NT2/D1 (cell line): ENCODE results near the gene KRTAP10-2.
"Not testable (repeated sequence)": the region's sequence is repeated elsewhere in the genome, so short reads cannot be mapped to it uniquely, and the experiment has no call there.

Experiments
- DNase-seq: peaks from one replicate; pipeline ENCODE4 v3.0.0-alpha.2; 2011; ENCODE audit warnings: low read depth, low spot score
- H3K27me3 ChIP-seq: 2 replicates; pipeline ENCODE4 v1.6.0; 2011; ENCODE audit warnings: mild to moderate bottlenecking; ENCODE audit not compliant: insufficient read length, insufficient read depth
- H3K36me3 ChIP-seq: 2 replicates; pipeline ENCODE4 v1.6.1; 2011; ENCODE audit warnings: mild to moderate bottlenecking, low read length, mixed read lengths; ENCODE audit not compliant: insufficient read depth, insufficient read length
- H3K4me1 ChIP-seq: 2 replicates; pipeline ENCODE4 v1.5.1; 2011; ENCODE audit not compliant: insufficient read depth, insufficient read length
- H3K4me3 ChIP-seq: 2 replicates; pipeline ENCODE4 v1.5.1; 2011; ENCODE audit warnings: low read depth; ENCODE audit not compliant: insufficient read length
- H3K9ac ChIP-seq: 2 replicates; pipeline ENCODE4 v1.6.0; 2011; ENCODE audit warnings: low read depth; ENCODE audit not compliant: insufficient read length
- H3K9me3 ChIP-seq: 2 replicates; pipeline ENCODE4 v1.5.1; 2011; ENCODE audit warnings: mild to moderate bottlenecking, low read length; ENCODE audit not compliant: insufficient read depth
- SUZ12 ChIP-seq: IDR thresholded peaks from 2 replicates; pipeline ENCODE4 v1.6.1; 2011; ENCODE audit not compliant: insufficient read length, insufficient read depth; ENCODE audit errors: extremely low read depth
- YY1 ChIP-seq: IDR thresholded peaks from 2 replicates; pipeline ENCODE4 v1.6.1; 2011; ENCODE audit not compliant: insufficient read length, insufficient read depth
- ZNF274 ChIP-seq: IDR thresholded peaks from 2 replicates; pipeline ENCODE4 v1.6.1; 2011; ENCODE audit warnings: mild to moderate bottlenecking, low read depth, low read length

KRTAP10-2 gene

DNA sequence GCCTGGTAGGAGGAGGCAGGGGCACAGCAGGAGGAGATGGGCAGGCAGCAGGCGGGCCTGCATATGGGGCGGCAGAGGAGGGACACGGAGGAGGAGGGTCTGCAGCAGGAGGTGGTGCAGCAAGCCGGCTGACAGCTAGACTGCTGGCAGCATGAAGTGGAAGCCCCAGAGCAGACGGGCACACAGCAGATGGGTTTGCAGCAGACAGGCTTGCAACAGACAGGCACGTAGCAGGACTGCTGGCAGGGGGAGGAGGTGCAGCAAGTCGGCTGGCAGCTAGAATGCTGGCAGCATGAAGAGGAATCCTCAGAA, 28.5 kb upstream of the KRTAP10-2 start:
- Histone ChIP-seq H3K4me3 (no peak overlapping the region), H3K9me3 (peaks cover 33% of the 10 kb centered on the region), H3K27me3 (no peaks in the 10 kb centered on the region), H3K4me1 (peaks cover 3% of the 10 kb centered on the region), H3K9ac (no peak overlapping the region), H3K36me3 (no peaks in the 10 kb centered on the region)
- no peak for DNase-seq
- TF ChIP-seq YY1 (no peak), SUZ12 (no peak), ZNF274 (no peak)

DNA sequence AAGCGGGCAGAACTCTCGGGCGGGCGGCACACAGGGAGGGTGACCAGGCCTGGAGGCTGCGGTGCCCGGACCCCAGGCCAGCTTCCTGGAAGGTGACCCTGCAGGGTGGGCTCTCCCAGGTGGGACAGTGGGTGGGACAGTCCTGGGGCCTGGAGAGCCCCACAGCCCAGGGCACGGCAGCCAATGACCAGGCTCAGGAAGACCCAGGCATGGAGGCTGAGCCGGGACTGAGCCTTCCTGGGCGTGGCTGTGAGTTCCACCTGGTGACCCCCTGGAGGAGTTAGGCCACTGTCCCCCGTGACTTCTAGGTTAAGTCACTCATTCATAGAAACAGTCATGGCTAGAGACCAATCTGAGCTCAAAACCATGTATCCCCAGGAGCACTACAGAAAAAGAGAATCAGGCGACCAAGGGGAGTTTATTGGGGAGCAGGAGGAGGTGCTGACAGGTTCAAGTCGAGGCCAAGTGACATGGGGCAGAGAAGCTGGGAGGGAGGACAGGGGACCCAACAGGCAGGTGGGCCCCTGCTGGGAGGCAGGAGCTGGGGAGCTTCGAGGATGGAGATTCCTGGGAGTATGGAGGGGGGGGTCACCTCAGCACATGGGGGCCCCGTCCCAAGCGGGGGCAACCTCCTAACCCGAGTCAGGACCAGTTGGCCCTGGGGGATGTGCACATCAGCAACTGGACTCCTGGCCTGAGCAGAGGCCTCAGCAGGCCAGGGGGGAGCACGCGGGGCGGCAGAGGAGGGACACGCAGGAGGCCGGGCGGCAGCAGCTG, 27.9 kb upstream of the KRTAP10-2 start:
- H3K27me3 ChIP-seq = no peaks in the 10 kb centered on the region
- H3K4me3 ChIP-seq = no peak overlapping the region
- peaks cover 5% of the 10 kb centered on the region for H3K4me1 ChIP-seq
- no peak for TF ChIP-seq ZNF274
- TF ChIP-seq SUZ12 = no peak
- TF ChIP-seq YY1 = no peak
- DNase-seq = no peak
- no peaks in the 10 kb centered on the region for H3K36me3 ChIP-seq
- H3K9ac ChIP-seq = no peak overlapping the region
- H3K9me3 ChIP-seq = peaks cover 33% of the 10 kb centered on the region

DNA sequence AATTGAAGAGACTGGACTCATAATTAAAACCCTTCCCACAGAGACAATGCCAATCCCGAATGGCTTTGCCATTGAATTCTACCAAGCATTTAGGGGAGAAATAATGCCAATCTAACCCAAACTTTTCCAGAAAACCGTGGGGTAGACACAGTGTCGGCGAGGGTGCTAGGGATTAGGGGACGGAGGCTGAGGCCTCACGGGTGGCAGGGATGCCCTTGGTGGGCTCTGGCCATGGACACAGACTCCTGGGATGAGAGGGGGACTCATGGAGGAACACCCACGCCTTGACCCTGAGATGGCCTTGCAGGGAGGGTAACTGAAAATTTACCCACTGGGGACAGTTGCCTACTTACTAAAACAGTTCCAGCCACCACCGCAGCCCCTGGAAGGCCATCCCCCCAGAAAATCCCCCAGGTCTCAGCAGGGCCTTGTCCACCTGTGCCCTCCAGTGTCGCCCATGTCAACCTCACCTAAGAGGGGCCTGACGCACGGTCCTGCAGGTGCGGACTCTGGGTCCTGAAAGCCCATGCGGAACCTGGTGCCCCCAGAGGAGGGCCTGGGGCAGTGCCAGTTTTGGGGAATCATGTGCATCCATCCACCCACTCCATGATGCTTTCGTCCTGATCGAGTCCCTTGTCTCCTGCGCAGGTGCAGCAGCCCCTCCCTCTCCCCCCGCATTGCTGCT, 27.2 kb upstream of the KRTAP10-2 start:
- Histone ChIP-seq H3K9me3 (peaks cover 33% of the 10 kb centered on the region), H3K4me3 (no peak overlapping the region), H3K27me3 (no peaks in the 10 kb centered on the region), H3K9ac (no peak overlapping the region), H3K36me3 (no peaks in the 10 kb centered on the region), H3K4me1 (peaks cover 5% of the 10 kb centered on the region)
- no peak for DNase-seq
- TF ChIP-seq YY1 = no peak
- TF ChIP-seq ZNF274 = no peak
- TF ChIP-seq SUZ12 = no peak

DNA sequence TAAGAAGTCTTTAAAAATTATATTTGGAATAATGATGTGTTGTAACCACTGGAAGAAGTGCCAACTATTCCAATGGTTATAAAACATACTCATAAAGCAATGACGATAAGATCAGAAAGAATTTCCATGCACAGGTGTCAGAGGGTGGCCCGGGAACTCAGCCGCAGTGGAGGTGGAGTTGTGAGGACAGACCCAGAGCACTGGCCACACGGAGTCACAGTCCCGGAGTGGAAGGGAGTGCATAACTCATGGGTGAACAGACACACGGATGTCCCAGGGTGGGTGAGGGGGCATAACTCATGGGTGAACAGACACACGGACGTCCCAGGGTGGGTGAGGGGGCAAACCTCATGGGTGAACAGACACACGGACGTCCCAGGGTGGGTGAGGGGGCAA, 24.7 kb upstream of the KRTAP10-2 start:
- TF ChIP-seq SUZ12 = no peak
- TF ChIP-seq YY1 = no peak
- no peak for TF ChIP-seq ZNF274
- H3K27me3 ChIP-seq = no peaks in the 10 kb centered on the region
- H3K9ac ChIP-seq = no peak overlapping the region
- no peak for DNase-seq
- H3K9me3 ChIP-seq = peaks cover 35% of the 10 kb centered on the region
- H3K36me3 ChIP-seq = no peaks in the 10 kb centered on the region
- H3K4me1 ChIP-seq = peaks cover 3% of the 10 kb centered on the region
- H3K4me3 ChIP-seq = no peak overlapping the region

DNA sequence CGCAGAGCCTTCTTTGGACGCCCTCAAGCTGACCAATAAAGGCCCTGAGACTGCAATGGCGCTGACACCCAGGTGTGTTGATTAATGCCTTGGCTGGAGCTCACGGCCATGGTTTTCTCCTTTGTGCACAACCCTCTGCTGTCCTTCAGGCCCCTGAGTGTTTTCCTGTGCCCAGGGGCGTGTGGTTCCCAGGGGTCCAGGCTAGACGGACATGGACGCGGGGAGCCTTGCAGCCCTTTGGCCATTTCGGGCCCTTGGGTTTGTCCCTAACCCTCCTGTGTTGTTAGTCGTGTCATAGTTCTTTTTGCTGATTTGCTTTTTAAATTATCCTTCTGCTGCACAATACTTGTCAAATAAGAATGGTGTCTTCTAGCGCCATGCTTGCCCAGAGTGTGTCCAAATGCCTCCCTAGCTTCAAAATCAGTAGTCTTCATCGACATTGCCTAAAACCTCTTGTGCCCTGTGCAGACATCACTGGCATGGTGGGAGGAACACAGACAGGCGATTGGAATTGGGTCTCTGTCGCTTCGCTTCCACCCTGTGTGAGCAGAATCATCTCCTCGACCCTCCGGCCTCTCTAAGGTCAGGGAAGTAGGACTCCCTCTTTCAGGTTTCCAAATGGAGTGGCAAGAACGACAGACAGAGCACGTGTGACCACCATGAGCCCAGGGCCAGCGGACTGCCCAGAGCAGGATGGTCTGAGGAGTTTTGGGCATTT, 24.2 kb upstream of the KRTAP10-2 start:
- TF ChIP-seq SUZ12 = no peak
- TF ChIP-seq ZNF274 = no peak
- Histone ChIP-seq H3K4me3 (no peak overlapping the region), H3K36me3 (no peaks in the 10 kb centered on the region), H3K4me1 (peaks cover 3% of the 10 kb centered on the region), H3K9me3 (peaks cover 38% of the 10 kb centered on the region), H3K9ac (no peak overlapping the region), H3K27me3 (no peaks in the 10 kb centered on the region)
- DNase-seq = no peak

DNA sequence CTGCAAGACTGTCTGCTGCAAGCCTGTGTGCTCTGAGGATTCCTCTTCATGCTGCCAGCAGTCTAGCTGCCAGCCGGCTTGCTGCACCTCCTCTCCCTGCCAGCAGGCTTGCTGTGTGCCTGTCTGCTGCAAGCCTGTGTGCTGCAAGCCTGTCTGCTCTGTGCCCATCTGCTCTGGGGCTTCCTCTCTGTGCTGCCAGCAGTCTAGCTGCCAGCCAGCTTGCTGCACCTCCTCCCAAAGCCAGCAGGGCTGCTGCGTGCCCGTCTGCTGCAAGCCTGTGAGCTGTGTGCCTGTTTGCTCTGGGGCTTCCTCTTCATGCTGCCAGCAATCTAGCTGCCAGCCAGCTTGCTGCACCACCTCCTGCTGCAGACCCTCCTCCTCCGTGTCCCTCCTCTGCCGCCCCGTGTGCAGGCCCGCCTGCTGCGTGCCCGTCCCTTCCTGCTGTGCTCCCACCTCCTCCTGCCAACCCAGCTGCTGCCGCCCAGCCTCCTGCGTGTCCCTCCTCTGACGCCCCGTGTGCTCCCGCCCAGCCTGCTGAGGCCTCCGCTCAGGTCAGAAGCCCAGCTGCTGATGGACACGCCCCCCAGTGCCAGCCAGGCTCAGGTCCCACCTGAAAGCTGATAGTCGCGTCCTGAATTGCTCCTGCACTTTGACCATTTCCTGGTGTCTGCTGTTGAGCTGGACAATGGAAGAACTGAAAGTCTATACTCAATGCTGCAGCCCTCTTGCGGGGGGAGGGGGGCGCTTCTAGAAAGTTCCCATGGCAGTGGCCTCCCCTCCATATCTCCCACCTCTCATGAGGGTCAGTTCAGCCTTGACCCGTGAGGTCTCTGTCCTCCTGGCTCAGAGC, 23.4 kb upstream of the KRTAP10-2 start:
- DNase-seq = no peak
- Histone ChIP-seq H3K4me3 (no peak overlapping the region), H3K27me3 (no peaks in the 10 kb centered on the region), H3K36me3 (no peaks in the 10 kb centered on the region), H3K9ac (no peak overlapping the region), H3K4me1 (peaks cover 3% of the 10 kb centered on the region), H3K9me3 (peaks cover 39% of the 10 kb centered on the region)
- no peak for TF ChIP-seq ZNF274
- no peak for TF ChIP-seq SUZ12
- no peak for TF ChIP-seq YY1

DNA sequence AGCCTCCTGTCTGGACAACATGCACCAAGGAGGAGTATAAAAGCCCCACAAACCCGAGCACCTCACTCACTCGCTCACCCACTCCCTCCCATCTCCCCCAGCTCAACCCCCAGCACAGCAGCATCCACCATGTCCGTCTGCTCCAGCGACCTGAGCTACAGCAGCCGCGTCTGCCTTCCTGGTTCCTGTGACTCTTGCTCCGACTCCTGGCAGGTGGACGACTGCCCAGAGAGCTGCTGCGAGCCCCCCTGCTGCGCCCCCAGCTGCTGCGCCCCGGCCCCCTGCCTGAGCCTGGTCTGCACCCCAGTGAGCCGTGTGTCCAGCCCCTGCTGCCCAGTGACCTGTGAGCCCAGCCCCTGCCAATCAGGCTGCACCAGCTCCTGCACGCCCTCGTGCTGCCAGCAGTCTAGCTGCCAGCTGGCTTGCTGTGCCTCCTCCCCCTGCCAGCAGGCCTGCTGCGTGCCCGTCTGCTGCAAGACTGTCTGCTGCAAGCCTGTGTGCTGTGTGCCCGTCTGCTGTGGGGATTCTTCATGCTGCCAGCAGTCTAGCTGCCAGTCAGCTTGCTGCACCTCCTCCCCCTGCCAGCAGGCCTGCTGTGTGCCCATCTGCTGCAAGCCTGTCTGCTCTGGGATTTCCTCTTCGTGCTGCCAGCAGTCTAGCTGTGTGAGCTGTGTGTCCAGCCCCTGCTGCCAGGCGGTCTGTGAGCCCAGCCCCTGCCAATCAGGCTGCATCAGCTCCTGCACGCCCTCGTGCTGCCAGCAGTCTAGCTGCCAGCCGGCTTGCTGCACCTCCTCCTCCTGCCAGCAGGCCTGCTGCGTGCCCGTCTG, 22.5 kb upstream of the KRTAP10-2 start, which contains the start of gene KRTAP10-4:
TSS of gene KRTAP10-4 (plus strand) at position 100 of the 827 bp plus-strand sequence. CDS start at position 130, 30 bp downstream.
- not testable (repeated sequence) for H3K4me3 ChIP-seq, H3K27me3 ChIP-seq, H3K4me1 ChIP-seq, H3K36me3 ChIP-seq, H3K9ac ChIP-seq, DNase-seq
- peaks cover 39% of the 10 kb centered on the region for H3K9me3 ChIP-seq
